Glomerular visceral epithelial cell (primary cell): ENCODE results near the gene APOL3.
"Not testable (repeated sequence)": the region's sequence is repeated elsewhere in the genome, so short reads cannot be mapped to it uniquely, and the experiment has no call there.

Source experiments
- DNase-seq: peaks from one replicate; pipeline ENCODE4 v3.0.0-alpha.2; 2016; ENCODE audit errors: extremely low spot score

APOL3 gene, protein sequence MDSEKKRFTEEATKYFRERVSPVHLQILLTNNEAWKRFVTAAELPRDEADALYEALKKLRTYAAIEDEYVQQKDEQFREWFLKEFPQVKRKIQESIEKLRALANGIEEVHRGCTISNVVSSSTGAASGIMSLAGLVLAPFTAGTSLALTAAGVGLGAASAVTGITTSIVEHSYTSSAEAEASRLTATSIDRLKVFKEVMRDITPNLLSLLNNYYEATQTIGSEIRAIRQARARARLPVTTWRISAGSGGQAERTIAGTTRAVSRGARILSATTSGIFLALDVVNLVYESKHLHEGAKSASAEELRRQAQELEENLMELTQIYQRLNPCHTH

DNA sequence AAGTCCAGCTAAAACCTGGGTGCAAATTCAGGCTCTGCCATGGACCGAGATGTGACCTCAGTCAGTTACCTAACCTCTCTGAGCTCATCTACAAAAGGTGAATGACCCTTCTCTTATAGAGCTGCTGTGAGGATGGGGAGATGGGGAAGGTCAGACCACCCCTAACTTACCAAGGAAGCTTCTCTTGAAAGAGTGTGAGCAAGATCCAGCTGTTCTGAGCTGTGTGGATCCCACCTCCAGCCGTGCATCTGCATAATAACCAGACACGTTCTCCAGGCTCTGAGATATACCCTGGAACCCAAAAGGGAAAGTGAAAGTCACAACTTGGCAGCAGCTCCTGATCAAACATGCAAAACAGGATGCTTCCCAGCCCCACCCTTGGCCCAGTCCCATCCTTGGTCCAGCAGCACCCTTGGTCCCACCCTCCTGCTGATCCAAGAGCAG is at the start of gene APOL3:
Gene APOL3 (minus strand): TSS at position 257 of the 444 bp plus-strand sequence. CDS start 11,700 bp downstream, outside the sequence.
- peak; percentile 17 for DNase-seq

DNA sequence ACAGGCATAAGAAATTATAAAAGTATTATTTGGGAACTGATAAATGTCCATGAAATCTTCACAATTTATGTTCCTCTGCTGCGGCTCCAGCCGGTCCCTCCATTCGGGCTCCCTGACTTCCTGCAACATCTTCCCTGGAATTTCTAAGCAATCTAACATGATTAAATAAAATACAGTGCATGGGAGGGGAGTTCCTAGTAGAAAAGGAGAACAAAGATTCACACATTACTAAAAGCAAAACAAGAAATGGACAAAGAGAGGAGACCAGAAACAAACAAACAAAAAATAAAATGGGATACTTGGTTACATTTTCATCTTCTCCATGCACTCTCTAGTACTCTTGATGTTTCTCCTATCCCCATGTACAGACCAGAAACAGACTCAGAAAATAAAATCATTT is 49.7 kb upstream of the APOL3 start:
- no peak for DNase-seq

DNA sequence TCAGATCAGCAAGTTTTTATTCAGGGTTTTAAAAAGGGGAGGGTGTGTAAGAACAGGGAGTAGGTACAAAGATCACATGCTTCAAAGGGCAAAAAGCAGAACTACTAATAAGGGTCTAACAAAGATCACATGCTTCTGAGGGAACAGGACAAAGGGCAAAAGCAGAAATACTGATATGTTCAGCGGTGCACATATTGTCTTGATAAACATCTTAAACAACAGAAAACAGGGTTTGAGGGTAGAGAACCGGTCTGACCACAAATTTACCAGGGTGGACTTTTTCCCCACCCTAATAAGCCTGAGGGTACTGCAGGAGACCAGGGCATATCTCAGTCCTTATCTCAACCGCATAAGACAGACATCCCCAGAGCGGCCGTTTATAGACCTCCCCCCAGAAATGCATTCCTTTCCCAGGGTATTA is 48.9 kb upstream of the APOL3 start:
- DNase-seq, result not testable (repeated sequence)

DNA sequence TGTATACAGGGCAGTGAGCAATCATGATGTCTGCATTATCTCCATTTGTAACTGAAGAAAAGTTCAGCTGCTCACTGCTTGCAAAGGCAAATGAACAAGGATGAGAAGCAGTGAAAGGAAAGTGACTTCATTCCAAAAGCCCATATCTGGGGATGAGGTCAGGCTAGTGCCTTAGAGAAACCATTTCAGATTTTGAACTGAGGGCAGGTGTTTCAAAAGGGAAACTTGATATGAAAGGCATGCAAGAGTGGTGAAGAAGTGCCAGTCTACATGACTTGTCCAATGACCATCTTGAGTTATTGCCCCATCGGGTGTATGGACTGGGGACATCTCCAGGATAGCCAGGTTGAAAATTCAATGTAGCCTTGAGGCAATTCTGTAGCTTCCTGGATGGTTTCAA is 48.4 kb upstream of the APOL3 start:
- DNase-seq, result no peak

DNA sequence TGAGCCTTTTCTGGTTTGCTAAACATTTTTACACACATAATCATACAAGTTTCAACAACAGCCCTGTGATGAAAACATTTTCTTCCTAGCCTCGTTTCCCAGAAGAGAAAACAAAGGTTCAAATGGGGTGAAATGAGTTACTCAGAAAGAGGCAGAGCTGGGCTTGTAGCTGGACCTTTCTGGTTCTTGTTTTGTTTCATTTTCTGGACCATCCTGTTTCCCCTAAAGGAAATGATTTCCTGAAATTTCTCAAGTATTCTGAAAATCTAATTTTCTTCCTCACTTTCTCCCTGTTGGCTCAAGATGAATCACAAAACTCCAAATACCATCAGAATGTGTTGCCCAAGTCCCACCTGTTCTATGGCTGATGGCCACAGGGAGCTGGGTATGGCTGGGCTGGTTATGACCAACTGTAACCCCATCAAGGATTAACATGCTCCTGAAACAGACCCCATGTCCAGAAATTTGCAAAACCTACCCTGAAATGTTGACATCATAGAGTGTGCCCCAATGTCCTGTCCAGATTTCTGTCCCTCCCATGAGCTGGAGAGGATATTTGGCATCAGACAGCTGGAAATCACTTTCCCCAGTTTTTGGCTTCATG is 47.7 kb upstream of the APOL3 start:
- DNase-seq, result no peak

DNA sequence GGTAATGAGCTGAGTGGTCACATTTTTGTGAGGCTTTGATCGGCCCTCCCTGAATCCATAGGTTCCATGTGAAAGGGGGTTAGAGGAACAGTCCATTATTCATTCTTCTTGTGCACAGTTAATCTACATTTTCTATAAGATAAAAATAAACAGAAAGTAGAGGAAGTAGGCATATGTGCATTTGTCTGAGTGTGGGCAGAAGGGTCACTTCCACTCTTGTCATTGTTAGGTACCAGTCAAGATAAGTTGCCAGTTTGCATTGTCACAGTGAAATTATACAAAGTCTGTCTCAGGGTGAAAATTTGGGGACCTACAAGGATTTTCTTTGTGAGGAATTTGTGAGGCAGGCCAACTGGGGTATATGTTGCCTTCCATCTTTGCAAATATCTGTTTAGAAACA is 45.7 kb upstream of the APOL3 start:
- DNase-seq, result no peak

DNA sequence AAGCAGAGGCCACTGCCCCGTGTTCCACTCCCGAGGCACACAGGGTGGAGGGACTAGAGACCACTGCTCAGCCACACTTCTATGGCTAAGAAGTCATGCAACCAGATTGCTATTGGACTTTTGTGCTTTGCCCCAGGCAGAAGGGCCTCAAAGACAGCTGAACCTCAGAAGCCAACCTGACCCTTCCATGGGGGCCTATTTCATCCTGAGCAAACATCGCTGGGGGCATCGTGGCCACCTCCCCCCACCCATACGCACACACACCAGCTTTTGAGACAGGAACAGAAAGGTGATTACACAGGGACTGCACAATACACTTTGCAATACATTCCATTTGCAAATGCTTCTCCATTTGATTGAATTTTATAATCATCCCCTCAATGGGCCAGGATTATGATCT is 45.0 kb upstream of the APOL3 start:
- not testable (repeated sequence) for DNase-seq

DNA sequence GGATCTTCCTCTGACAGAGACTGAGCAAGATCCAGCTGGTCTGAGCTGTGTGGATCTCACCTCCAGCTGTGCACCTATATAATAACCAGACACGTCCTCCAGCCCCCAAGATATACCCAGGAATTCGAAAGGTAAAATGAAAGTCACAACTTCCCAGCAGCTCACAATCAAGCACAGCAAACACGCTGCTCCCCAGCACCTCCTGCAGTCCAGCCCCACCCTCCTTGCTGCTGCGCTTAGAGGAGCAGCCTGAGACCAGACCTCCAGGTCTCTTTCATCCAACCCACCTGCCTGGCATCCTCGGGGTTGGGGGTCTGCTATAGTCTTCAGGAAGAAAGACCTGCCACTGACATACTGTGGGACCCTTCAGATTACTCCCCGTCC is 44.1 kb upstream of the APOL3 start:
- DNase-seq, result no peak

DNA sequence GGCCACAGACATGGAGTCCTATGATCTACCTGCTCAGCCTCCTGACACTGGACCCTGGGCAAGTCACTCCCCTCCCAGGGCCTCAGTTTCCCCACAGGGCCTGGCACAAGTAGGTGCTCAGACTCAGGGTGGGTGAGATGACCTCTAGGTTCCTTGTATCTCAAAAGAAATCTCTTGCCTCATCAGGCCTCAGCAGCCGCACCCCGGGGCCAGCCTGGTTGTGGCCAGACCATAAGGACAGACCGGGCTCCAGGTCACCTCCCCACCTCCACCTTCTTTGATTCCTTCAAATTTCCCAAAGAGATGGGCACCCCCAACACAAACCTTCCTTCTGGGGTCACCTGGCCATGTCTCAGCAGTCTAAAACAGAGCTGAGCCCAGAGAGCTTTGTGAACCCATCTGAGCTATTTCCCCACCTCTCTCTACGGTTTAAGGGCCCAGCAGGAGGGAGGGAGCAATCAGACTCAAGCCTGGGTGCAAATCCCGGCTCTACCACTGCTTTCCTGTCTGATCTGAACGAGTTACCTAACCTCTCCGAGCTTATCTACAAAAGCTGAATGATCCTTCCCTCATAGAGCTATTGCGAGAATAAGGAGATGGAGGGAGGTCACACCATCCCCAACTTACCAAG is 43.6 kb upstream of the APOL3 start:
- DNase-seq, result no peak

DNA sequence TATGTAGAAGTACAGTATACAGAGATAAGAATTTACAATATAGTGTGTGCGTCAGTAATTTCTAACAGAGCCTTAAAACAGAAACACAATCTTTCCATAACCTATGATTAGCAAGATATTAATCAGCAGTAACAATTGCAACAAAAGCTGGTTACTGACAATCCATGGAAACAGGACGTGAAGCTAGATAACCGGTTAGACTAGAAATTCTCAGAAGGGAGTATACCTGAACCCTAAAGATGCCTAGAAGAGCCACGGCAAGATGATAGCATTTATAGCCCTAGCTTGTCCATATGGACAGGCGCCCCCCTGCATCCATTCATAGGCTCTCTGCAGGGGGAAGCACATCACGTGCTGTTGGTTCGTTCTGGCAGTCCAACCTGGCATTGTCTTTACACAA is 42.9 kb upstream of the APOL3 start:
- DNase-seq, result not testable (repeated sequence)

DNA sequence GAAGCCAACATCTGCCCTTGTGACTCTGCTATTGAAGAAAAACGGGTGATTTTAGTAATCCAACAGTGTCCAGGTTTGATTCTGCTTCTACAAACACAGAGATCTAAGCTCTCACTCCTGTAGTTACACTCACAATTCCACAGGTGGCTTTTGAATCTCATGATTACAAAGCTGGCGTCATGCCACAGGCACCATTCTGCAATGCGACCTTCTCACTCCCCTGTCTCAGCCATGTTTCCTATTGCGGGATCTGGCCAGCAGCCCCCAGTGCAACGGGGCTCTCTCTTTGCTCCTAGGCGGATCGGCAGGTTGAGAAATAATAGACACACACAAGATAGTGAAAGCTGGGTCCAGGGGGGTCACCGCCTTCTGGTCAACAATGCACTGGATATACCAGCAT is 42.4 kb upstream of the APOL3 start:
- not testable (repeated sequence) for DNase-seq

DNA sequence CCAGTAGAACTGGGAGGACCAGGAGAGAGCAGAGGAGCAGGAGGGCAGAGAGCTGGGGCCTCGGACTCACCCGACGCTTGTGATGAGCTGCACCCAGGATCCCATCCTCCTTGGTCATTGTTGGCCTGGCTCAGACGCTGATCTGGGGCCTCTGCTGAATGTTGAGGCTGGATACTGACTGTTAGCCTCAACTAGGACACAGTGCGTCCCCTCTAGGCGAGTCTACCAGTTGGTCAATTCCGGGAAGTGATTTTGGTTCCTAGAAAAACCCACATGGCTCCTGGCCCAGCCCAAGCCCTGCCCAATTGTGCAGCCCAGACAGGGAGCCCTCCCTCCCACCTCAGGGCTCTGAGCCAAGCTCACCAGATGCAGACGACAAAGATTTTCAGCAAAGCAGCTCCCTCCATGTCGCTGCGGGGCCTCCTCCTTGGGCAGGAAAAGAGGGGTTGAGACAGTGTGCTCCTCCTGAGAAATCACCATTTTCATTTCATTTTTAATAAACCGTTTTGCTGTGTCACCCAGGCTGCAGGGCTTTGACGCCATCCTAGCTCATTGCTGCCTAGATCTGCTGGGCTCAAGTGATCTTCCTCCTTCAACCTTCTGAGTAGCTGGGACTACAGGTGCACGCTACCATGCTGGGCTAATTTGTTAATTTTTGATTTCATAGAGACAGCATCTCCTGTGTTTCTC is 41.2 kb upstream of the APOL3 start, which contains the start of gene APOL4:
Gene APOL4 (minus strand): TSS at position 180 of the 690 bp plus-strand sequence. CDS start 75 bp downstream, at position 105.
- DNase-seq, result no peak

DNA sequence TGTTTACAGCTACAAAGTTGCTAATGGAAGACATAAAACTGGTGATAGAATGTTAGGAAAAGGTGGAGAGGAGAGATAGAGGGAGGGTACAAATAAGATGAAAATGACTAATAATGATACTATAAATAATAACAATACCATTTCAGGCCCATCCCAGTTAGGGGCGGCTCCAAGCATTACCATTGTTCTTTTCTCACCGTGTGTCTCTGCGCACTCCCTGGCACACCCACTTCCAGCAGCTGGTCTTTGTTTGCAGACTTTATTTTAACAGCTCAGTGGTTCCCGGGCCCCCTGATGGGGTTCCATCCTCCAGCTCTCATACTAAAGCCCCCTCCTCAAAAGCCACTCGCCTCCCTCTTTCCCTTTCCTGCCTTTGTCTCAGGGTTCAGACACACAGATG is 40.5 kb upstream of the APOL3 start:
- DNase-seq, result not testable (repeated sequence)

DNA sequence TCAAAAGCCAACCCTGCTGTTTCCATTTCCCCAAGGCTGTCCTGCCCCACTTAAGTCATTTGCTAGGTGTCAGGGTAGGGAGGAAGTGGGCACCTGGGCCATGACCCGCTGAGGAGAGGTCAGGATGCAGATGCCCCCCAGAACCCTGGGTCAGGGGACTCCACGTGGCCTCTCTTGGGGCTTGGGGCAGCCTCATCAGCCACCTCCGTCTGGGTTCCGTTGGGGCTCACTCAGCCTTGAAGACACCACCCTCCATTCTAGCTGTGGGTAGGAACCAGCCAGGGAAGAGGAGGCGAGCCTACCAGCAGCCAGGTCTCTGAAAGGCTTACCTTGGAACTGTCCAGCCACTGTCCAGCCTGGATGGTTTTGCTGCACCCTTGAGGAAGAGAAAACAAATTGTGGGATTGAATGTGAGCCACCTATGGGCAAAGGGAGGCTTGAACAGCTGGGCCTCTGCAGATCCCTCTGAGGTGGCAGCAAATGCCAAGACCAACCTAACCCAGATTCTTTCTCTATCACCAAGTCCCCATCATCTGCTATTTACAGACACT is 38.5 kb upstream of the APOL3 start:
- DNase-seq, result no peak

DNA sequence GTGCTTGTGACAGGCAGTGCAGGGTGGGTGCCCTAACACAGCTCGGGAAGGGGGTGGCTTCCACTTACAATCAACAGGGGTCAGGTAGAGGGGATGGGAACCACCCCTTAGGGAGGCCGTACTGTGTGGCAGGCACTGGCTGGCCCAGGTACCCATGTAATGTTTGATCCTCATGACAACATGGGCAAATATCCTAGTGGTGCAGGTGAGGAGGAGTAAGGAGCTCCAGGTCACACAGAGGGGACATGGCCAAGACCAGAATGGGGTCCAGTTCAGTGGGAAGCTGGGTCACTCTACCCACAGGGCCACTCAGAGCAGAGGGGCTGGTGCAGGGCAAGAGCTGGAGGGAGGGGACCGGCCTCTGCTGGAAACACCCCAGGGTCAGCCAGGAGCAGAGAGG is 38.0 kb upstream of the APOL3 start:
- DNase-seq, result no peak

DNA sequence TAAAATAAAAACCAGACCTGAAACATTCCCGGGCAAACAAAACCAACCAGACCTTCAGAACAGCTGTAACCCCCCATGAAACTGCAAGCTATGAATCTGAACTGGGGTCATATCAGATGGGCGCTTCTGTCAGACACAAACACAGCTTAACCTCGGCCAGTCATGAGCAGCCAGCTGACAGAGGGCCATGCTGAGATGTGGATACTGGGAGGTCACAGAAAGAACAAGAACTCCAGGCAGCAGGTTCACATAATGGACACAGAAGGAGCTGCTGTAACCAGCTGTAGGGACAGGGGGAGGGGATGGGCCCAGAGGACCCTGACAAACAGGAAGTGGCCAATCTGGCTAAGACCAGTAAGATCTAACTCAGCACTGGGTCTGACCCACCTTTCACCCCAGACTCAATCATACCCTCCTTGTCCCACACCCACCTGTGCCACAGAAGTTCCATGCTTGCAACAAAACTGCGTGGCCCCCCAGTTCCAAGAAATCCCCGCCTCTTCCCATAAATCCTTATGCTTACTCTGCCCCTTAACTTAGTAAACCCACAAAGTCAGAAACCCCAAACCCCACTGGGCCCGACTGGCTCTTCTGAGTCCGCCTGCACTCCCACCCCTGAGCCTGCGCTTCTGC is 37.1 kb upstream of the APOL3 start:
- no peak for DNase-seq

DNA sequence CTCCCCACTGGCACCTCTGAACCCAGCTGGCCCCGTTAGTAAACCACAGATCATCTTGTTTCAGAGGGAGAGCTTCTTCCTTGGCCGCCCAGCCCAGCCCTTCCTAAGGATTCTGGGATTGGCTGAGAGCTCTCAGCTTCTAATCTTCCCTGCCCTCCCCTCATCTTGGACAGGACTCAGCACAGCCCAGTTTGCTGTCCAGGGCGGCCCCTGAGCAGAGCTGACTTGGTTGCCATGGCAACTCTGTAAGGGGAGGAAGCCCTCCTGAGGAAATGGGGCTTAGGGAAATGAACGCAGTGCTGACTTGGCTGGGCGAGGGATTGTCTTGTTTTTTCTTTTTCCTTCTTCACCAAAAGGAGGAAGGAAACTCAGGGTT is 36.5 kb upstream of the APOL3 start:
- no peak for DNase-seq

DNA sequence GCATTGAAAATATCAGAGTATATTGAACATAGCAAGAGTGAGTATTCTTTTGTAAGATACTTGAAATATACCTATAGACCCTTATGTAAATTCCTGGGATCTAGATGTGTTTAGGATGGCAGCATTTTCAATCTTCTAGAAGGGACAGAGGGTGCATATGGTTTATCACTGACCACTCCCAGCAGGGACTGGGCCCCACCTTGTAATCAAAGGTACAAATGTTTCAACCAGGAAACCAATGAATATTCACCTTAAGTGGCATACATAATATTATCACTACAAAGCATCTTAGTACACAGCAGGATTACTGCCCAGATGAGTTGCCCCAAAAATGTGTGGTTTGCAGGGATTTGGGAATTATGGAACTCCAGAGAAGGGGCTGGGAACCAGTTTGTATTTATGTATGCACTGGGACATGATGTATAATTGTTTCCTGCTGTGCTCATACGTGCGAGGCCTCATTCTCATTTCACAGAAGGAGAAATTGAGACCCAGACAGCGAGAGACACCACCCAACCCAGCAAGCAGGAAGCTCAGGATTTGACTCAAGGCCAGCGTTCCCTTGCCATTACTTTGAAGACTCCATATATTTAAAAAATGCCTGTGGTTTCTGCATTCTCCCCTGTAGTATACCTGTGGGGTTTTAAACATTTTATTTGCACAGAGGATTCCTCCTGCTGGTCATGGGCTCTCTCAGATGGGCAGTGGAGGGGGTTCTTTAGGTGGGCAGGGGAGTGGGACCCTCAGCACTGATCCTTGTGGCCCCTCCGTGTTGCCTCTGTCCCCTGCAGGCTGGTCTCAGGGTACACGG is 35.9 kb upstream of the APOL3 start:
- no peak for DNase-seq

DNA sequence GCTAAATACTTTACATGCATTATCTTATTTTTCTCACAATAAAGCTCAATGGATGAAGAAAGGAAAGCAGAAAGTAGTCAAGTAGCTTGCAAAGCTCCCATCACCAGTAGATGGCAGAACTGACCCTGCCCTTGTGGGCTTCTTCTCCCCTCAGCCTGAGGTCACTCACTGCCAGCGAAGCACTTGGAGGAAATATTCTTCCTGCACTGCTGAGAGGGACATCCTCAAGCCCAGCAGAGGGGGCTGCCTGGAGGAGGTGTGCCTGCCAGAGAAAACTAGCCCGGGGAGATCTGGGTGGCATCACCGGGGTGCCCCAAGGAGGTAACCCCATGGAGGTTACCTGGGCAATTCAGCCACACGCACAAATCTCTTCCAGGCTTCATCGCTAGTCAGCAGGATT is 34.4 kb upstream of the APOL3 start:
- DNase-seq, result peak; percentile 65

DNA sequence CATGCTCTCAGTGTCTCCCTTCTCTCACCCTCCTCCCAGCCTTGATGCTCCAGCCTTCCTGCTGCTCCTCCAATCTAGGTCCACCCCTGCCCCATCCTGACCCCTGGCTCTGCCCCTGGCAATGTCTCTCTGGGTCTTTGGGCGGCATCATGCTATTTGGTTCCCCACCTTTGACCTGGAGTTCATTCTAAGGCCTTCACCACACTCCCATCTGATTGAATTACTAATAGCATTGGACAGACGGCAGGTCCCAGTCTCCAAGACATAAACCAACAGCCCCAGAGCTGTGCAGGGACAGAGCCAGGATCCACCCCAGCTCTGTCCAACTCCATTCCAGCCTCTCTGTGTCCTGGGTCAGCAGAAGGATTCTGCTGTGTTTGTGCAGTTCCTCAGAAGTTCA is 33.8 kb upstream of the APOL3 start:
- DNase-seq, result no peak

DNA sequence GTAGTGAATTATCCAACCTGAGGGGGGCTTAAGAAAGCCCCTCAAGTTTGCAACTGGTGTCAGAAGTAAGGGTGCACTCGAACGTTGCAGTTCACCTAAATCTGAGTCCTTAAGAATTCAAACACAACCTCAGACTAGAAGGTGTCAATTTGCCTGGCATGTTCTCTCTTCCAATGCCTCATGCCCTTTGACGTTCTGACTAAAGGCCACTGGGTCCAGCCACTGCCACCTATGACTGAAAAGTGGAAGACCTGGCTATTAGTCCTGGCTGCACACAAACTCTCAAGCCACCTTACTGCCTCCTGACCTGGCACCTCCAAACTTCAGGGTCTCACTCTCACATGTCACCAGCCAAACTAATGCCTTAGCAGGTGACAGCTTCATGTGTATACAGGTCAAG is 33.0 kb upstream of the APOL3 start:
- DNase-seq, result no peak
